Gastroesophageal sphincter (tissue), 3 donors: ENCODE measurements around the gene GTSF1L.

Source experiments
- EP300 ChIP-seq: sonication (generic); formaldehyde crosslinking; IDR thresholded peaks from one replicate; pipeline ENCODE4 v1.6.1; 2017; ENCODE audit warnings: antibody characterized with exemption, mild to moderate bottlenecking
- POLR2AphosphoS5 ChIP-seq: sonication (generic); formaldehyde crosslinking; IDR thresholded peaks from one replicate; pipeline ENCODE4 v1.6.1; 2017; ENCODE audit warnings: antibody characterized with exemption
- TF ChIP-seq, protein P1 (sequence below), 4 experiments: fragments of 200-600 bp in 2 of 4; fragments of 450-650 bp in 2 of 4; sonication (generic) in 1 of 4; IDR thresholded peaks; one replicate each; pipeline ENCODE4 v1.5.1; 2017 to 2019; ENCODE audit warnings: antibody characterized with exemption in 4 of 4, mild to moderate bottlenecking in 2 of 4, moderate library complexity in 2 of 4

DNA sequence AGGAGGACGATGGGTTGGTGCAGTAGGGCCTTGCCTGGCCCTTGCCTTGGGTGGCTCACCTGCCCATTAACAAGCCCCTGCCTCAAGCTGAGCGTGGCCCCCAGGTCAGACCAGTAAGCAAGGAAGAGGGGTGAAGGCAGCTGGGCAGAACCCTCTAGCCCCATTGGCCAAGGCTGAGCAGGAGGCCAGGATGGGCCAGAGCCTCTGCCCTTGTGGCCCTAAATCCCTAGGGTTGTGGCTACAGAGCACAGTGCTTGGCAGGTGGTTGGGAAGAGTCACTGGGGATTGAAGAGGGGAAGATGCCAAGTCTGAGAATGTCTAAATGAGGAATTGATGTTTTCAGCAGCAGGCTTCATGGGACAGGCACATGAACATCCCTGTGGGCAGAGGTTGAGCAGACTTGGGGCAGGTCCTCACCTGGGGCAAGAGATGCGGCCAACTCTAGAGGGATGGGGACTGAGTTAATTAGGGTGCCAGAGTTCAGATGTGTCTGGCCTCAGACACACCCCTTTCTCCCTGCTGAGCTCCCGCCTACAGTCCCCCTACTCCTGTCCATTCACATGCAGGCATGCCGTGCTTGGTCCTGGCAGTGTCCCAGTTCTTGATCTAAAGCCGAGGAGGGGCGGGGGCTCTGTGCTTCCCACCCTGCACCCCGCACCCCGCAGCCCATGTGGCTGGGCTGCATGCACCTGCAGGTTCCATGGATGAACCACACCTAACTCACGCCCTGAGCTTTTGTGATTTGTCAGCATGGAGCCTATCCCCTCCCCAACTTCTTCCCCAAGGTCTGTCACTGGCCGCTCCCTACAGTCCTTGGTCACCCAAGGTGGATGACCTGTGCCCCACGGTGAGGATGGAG lies 9.8 kb downstream of the GTSF1L start:
- TF ChIP-seq EP300: no peak
- TF ChIP-seq, protein P1, sequence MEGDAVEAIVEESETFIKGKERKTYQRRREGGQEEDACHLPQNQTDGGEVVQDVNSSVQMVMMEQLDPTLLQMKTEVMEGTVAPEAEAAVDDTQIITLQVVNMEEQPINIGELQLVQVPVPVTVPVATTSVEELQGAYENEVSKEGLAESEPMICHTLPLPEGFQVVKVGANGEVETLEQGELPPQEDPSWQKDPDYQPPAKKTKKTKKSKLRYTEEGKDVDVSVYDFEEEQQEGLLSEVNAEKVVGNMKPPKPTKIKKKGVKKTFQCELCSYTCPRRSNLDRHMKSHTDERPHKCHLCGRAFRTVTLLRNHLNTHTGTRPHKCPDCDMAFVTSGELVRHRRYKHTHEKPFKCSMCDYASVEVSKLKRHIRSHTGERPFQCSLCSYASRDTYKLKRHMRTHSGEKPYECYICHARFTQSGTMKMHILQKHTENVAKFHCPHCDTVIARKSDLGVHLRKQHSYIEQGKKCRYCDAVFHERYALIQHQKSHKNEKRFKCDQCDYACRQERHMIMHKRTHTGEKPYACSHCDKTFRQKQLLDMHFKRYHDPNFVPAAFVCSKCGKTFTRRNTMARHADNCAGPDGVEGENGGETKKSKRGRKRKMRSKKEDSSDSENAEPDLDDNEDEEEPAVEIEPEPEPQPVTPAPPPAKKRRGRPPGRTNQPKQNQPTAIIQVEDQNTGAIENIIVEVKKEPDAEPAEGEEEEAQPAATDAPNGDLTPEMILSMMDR (IDR thresholded peaks at IDR 0.05): no peak
- TF ChIP-seq POLR2AphosphoS5: no peak
